Stomach (tissue), 9 donors: ENCODE measurements around the gene KIZ. TPM values are rescaled to one million over a fixed set of nuclear protein-coding genes. Genes with fewer than 3 reads are reported as not detected.

ENCODE experiments used
- DNase-seq, 2 donors: peaks; one replicate each; pipeline versions ENCODE4 v3.0.0 to v3.0.0-alpha.2; 2013 to 2019
- H3K27ac ChIP-seq, 5 donors: fragments of 200-600 bp in 4 of 5; sonication (generic) in 4 of 5; one replicate each; pipeline ENCODE4 v1.5.1; 2013 to 2019; ENCODE audit warnings: mild to moderate bottlenecking in 1 of 5, moderate library complexity in 1 of 5
- H3K27me3 ChIP-seq, 3 donors: fragments of 200-600 bp; sonication (generic); one replicate each; pipeline ENCODE4 v1.5.1; 2017 to 2019; ENCODE audit warnings: mixed run types in 1 of 3
- H3K36me3 ChIP-seq, 4 donors: fragments of 200-600 bp; sonication (generic); 1 replicate in 3 of 4; 2 replicates in 1 of 4; pipeline ENCODE4 v1.5.1; 2016 to 2019
- H3K4me1 ChIP-seq, 4 donors: fragments of 200-600 bp; sonication (generic); one replicate each; pipeline ENCODE4 v1.5.1; 2016 to 2019
- H3K4me3 ChIP-seq, 4 donors: fragments of 200-600 bp; sonication (generic) in 3 of 4; one replicate each; pipeline ENCODE4 v1.5.1; 2016 to 2019; ENCODE audit warnings: mild to moderate bottlenecking in 1 of 4
- H3K9me3 ChIP-seq, 4 donors: fragments of 200-600 bp; sonication (generic); one replicate each; pipeline ENCODE4 v1.5.1; 2016 to 2019
- CTCF ChIP-seq, 7 experiments: fragments of 450-650 bp in 4 of 7; fragments of 200-600 bp in 3 of 7; sonication (generic) in 3 of 7; IDR thresholded peaks; one replicate each; pipeline ENCODE4 v1.5.1; 2016 to 2019; ENCODE audit warnings: antibody characterized with exemption in 7 of 7, control low read depth in 2 of 7, mild to moderate bottlenecking in 1 of 7
- EP300 ChIP-seq: sonication (generic); formaldehyde crosslinking; IDR thresholded peaks from one replicate; pipeline ENCODE4 v1.6.1; 2017; ENCODE audit warnings: antibody characterized with exemption
- POLR2A ChIP-seq, 4 donors: fragments of 450-650 bp; IDR thresholded peaks; one replicate each; pipeline ENCODE4 v1.6.1; 2016; ENCODE audit warnings: antibody characterized with exemption in 4 of 4, control low read depth in 2 of 4, mild to moderate bottlenecking in 1 of 4, moderate library complexity in 1 of 4
- POLR2AphosphoS5 ChIP-seq, 3 donors: sonication (generic); formaldehyde crosslinking; IDR thresholded peaks; one replicate each; pipeline ENCODE4 v1.6.1; 2016; ENCODE audit warnings: antibody characterized with exemption in 3 of 3
- WGBS, 5 donors: extraction: QIAGEN DNeasy Blood & Tissue Kit in 3 of 5; methylation state at CpG; one replicate each; pipeline versions ENCODE4 v1.1.5 to v1.1.7; 2013 to 2018; 5-methylcytosine and 5-hydroxymethylcytosine counted together
- intact Hi-C: fragments of 100-400 bp; cut with DNase I; formaldehyde crosslinking; loops from one replicate; pipeline ENCODE4 v1.15.1; 2023; ENCODE audit warnings: low total_unique reads
- polyA plus RNA-seq, 3 donors: library from polyadenylated mRNA; stranded (reverse); fragments of 200-250 nt; gene quantifications; one replicate each; pipeline ENCODE4 v1.2.3, GENCODE V29; 2013
- total RNA-seq, 5 donors: library from RNA; depleted of rRNA; stranded (reverse); fragments of >200 nt; gene quantifications; one replicate each; pipeline versions ENCODE4 v1.1.0 to v1.2.3, GENCODE V29; 2014 to 2016
- donor health status: healthy with polysubstance abuse.
- donor health status: Bipolar disorder and iron deficiency.
- donor health status: healthy.

KIZ gene
- total and polyA plus RNA-seq, 8 donors: 11.7 to 38.2 (median 15.1) TPM

GRCh38 chr20:21175433-21175832 lies 49.6 kb downstream of the KIZ start:
- H3K27ac ChIP-seq: no peak overlapping the region
- H3K4me1 ChIP-seq: no peaks in the 10 kb centered on the region
- no peaks in the 10 kb centered on the region for H3K27me3 ChIP-seq
- intact Hi-C loops: no loop called here
- peaks cover 0 to 12% (median 9%) of the 10 kb centered on the region in 4 donors for H3K9me3 ChIP-seq
- DNase-seq: no peak
- no peak overlapping the region for H3K4me3 ChIP-seq
- H3K36me3 ChIP-seq: peaks cover 0 to 6% (median 0%) of the 10 kb centered on the region in 4 donors
- TF ChIP-seq CTCF (IDR thresholded peaks at IDR 0.05): no peak
- TF ChIP-seq POLR2A (IDR thresholded peaks at IDR 0.05): no peak
- TF ChIP-seq POLR2AphosphoS5 (IDR thresholded peaks at IDR 0.05): no peak
- no peak for TF ChIP-seq EP300

GRCh38 chr20:21177767-21178166 lies 51.9 kb downstream of the KIZ start:
- Histone ChIP-seq H3K27me3 (no peaks in the 10 kb centered on the region), H3K4me1 (no peaks in the 10 kb centered on the region), H3K36me3 (no peaks in the 10 kb centered on the region), H3K4me3 (no peak overlapping the region), H3K27ac (no peak overlapping the region), H3K9me3 (peaks cover 0 to 12% (median 9%) of the 10 kb centered on the region in 4 donors)
- intact Hi-C loops: no loop called here
- WGBS, 5 donors: 93 to 100% (median 95%) methylated on average over 2 of the region's 2 CpGs
- TF ChIP-seq POLR2AphosphoS5 (IDR thresholded peaks at IDR 0.05): no peak
- no peak for DNase-seq

- Histone ChIP-seq H3K27ac (no peak overlapping the region), H3K36me3 (no peaks in the 10 kb centered on the region), H3K4me1 (no peaks in the 10 kb centered on the region), H3K4me3 (no peak overlapping the region), H3K9me3 (peaks cover 0 to 12% (median 9%) of the 10 kb centered on the region in 4 donors), H3K27me3 (no peaks in the 10 kb centered on the region)
- TF ChIP-seq POLR2AphosphoS5 (IDR thresholded peaks at IDR 0.05) (no peak), EP300 (no peak), POLR2A (IDR thresholded peaks at IDR 0.05) (no peak), CTCF (IDR thresholded peaks at IDR 0.05) (no peak)
- intact Hi-C loops: no loop called here
- DNase-seq: no peak
- 63 to 91% (median 76%) methylated on average over 2 of the region's 2 CpGs for WGBS, 5 donors
These were observed 53.9 kb downstream of the KIZ start for GRCh38 chr20:21179757-21180156.

- intact Hi-C loops: no loop called here
- Histone ChIP-seq H3K27me3 (no peaks in the 10 kb centered on the region), H3K4me1 (no peaks in the 10 kb centered on the region), H3K36me3 (no peaks in the 10 kb centered on the region), H3K4me3 (no peak overlapping the region), H3K27ac (no peak overlapping the region), H3K9me3 (peaks cover 0 to 12% (median 9%) of the 10 kb centered on the region in 4 donors)
- 75 to 87% (median 82%) methylated on average over 6 of the region's 6 CpGs for WGBS, 5 donors
- DNase-seq: no peak
- TF ChIP-seq EP300 (no peak), POLR2AphosphoS5 (IDR thresholded peaks at IDR 0.05) (no peak), POLR2A (IDR thresholded peaks at IDR 0.05) (no peak), CTCF (IDR thresholded peaks at IDR 0.05) (no peak)
These were observed 54.4 kb downstream of the KIZ start for GRCh38 chr20:21180248-21180647.

GRCh38 chr20:21181028-21181427 lies 55.1 kb downstream of the KIZ start:
- Histone ChIP-seq H3K4me3 (no peak overlapping the region), H3K27me3 (no peaks in the 10 kb centered on the region), H3K27ac (no peak overlapping the region), H3K9me3 (peaks cover 0 to 12% (median 9%) of the 10 kb centered on the region in 4 donors), H3K36me3 (no peaks in the 10 kb centered on the region), H3K4me1 (no peaks in the 10 kb centered on the region)
- WGBS, 5 donors: 86 to 98% (median 89%) methylated on average over 3 of the region's 3 CpGs
- TF ChIP-seq EP300 (no peak), POLR2A (IDR thresholded peaks at IDR 0.05) (no peak), POLR2AphosphoS5 (IDR thresholded peaks at IDR 0.05) (no peak), CTCF (IDR thresholded peaks at IDR 0.05) (no peak)
- DNase-seq: no peak
- intact Hi-C loops: no loop called here
